GM12864 (cell line): ENCODE results near the gene BTBD2.
A peak's percentile ranks its signal among the peaks of the same experiment; 100 is the strongest.

ENCODE experiments used
- DNase-seq: peaks from one replicate; pipeline ENCODE4 v3.0.0-alpha.2; 2011; ENCODE audit warnings: low read depth
- H3K4me3 ChIP-seq: 2 replicates; pipeline ENCODE4 v1.5.1; 2011; ENCODE audit warnings: mild to moderate bottlenecking, low read depth, low read length, control low read depth
- TF ChIP-seq, protein P1 (sequence below): IDR thresholded peaks from 2 replicates; pipeline ENCODE4 v1.5.1; 2011; ENCODE audit warnings: low read depth, mild to moderate bottlenecking, moderate library complexity, low read length, control low read depth, inconsistent platforms; ENCODE audit errors: missing control alignments

BTBD2 gene

DNA sequence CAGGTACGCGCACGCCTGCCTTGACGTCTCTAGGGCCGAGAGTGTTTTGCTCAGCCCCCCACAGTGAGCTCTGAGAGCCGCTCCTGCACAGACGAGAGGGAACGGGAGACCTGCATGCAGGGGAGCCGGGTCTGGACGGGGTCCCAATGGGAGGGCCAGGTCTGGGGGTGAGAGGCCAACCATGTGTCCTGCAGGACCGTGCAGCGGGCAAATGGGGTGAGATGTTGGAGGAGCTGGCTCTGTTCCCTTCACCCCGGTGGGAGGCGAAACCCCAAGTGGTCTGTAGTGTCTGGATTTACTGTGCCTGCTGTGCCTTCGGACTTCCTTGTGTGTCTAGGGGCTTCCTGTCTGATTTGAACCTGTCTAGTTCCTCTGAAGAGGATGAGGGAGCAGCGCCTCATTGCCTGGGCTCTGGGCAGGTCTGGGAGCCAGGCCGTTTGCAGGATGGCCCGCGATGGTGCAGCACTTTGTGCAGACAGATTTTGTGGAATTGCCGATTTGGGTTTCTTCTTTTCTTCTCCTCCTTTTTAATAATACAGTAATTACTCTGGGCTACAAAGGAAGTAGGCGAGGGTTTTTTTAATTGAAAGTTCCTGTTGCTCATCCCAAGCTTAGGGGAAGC is 72.5 kb downstream of the BTBD2 start:
- no peak for DNase-seq
- TF ChIP-seq, protein P1, sequence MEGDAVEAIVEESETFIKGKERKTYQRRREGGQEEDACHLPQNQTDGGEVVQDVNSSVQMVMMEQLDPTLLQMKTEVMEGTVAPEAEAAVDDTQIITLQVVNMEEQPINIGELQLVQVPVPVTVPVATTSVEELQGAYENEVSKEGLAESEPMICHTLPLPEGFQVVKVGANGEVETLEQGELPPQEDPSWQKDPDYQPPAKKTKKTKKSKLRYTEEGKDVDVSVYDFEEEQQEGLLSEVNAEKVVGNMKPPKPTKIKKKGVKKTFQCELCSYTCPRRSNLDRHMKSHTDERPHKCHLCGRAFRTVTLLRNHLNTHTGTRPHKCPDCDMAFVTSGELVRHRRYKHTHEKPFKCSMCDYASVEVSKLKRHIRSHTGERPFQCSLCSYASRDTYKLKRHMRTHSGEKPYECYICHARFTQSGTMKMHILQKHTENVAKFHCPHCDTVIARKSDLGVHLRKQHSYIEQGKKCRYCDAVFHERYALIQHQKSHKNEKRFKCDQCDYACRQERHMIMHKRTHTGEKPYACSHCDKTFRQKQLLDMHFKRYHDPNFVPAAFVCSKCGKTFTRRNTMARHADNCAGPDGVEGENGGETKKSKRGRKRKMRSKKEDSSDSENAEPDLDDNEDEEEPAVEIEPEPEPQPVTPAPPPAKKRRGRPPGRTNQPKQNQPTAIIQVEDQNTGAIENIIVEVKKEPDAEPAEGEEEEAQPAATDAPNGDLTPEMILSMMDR = no peak
- peak overlapping the region; percentile 82 for H3K4me3 ChIP-seq

GRCh38 chr19:1942078-1942933 is 73.2 kb downstream of the BTBD2 start:
- H3K4me3 ChIP-seq = peak overlapping the region; percentile 82
- TF ChIP-seq, protein P1 = no peak
- no peak for DNase-seq

GRCh38 chr19:1941146-1942077 is 74.1 kb downstream of the BTBD2 start, which contains the start of gene CSNK1G2:
Gene CSNK1G2, plus strand, starts transcription at chr19:1941172. Its CDS starts 28,601 bp downstream, at chr19:1969773.
- no peak for DNase-seq
- peak within 1 kb of the TSS; percentile 84 for H3K4me3 ChIP-seq
- TF ChIP-seq, protein P1 = peak; percentile 20

- DNase-seq = no peak
These were observed 77.4 kb downstream of the BTBD2 start for GRCh38 chr19:1938071-1938470.

DNA sequence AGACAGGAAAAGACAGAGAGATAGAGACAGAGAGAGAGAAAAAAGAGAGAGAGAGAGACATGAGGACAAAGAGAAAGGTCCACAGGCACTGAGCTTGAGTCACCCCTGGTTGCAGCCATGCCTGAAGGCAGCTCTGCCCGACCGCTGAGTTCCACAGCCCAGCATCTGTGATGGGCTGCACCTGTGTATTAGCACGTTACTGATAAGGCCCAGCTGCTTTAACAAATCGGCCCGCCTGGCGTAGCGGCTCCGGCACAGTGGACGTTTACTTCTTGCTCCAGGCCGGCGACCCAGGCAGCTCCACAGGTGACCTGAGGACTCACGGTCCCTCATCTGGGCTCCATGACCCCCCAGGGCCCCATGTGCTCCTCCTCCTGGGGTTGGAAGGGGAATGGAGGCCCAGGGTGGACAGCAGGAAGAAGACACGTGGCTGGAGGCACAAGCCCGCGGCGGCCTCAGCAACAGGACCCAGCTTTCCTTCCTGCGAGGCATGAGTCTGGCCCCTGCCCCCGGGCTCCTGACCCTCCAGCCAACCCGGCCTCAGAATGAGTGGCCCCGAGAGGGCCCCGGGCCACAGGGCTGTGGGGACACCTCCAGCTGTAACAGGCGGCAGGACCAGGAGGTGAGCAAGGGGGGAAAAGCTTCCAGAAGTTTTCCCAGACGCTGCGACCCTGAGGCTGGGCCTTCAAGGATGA is 78.5 kb downstream of the BTBD2 start:
- DNase-seq = no peak
- no peak overlapping the region for H3K4me3 ChIP-seq
- TF ChIP-seq, protein P1 = no peak

More at GRCh38 chr19:1938071-1938470, 77.4 kb downstream of the BTBD2 start:
- TF ChIP-seq, protein P1 = no peak
- no peak overlapping the region for H3K4me3 ChIP-seq

GRCh38 chr19:1936430-1936829 is 79.1 kb downstream of the BTBD2 start:
- no peak for DNase-seq
- H3K4me3 ChIP-seq = no peak overlapping the region
- TF ChIP-seq, protein P1 = no peak
